Central memory CD8-positive, alpha-beta T cell (primary cell): Measurements from ENCODE around the gene MCF2L.

Source experiments
- ATAC-seq: fragments of 150-1000 bp; cut with Tn5 transposase; replicated peaks from 2 replicates; pipeline ENCODE4 v1.10.0; 2022; ENCODE audit warnings: mild to moderate bottlenecking, moderate FRiP score, moderate number of reproducible peaks; ENCODE audit not compliant: poor library complexity, severe bottlenecking; ENCODE audit errors: extremely low read depth
- DNase-seq, 2 donors: peaks; one replicate each; pipeline ENCODE4 v3.0.0; 2021; ENCODE audit warnings: low spot score in 2 of 2
- H3K27ac Mint-ChIP-seq: one replicate; pipeline ENCODE4 v1.8.0; 2022; ENCODE audit warnings: low read depth, mild to moderate bottlenecking, moderate library complexity, mixed read lengths
- H3K27me3 Mint-ChIP-seq: one replicate; pipeline ENCODE4 v1.8.0; 2022; ENCODE audit warnings: mixed read lengths
- H3K36me3 Mint-ChIP-seq: one replicate; pipeline ENCODE4 v1.8.0; 2022; ENCODE audit warnings: mild to moderate bottlenecking, moderate library complexity, mixed read lengths; ENCODE audit not compliant: insufficient read depth
- H3K4me1 Mint-ChIP-seq: one replicate; pipeline ENCODE4 v1.8.0; 2022; ENCODE audit warnings: mixed read lengths
- H3K4me3 Mint-ChIP-seq: one replicate; pipeline ENCODE4 v1.8.0; 2022; ENCODE audit warnings: mild to moderate bottlenecking, moderate library complexity, mixed read lengths
- H3K9me3 Mint-ChIP-seq: one replicate; pipeline ENCODE4 v1.8.0; 2022; ENCODE audit warnings: mixed read lengths

The MCF2L gene

GRCh38 chr13:113086031-113086750 lies 117.2 kb downstream of the MCF2L start:
- Mint-ChIP-seq H3K27me3 (no peaks in the 10 kb centered on the region), H3K27ac (no peak overlapping the region), H3K4me3 (no peak overlapping the region), H3K36me3 (peaks cover 2% of the 10 kb centered on the region), H3K9me3 (no peaks in the 10 kb centered on the region), H3K4me1 (no peaks in the 10 kb centered on the region)
- ATAC-seq (no peak), DNase-seq (no peak)

- no peaks in the 10 kb centered on the region for H3K27me3 Mint-ChIP-seq
- H3K4me3 Mint-ChIP-seq = no peak overlapping the region
- ATAC-seq (no peak), DNase-seq (no peak)
- H3K27ac Mint-ChIP-seq = no peak overlapping the region
- no peaks in the 10 kb centered on the region for H3K9me3 Mint-ChIP-seq
- no peaks in the 10 kb centered on the region for H3K4me1 Mint-ChIP-seq
- peaks cover 2% of the 10 kb centered on the region for H3K36me3 Mint-ChIP-seq
Observed at GRCh38 chr13:113086991-113087922, 118.2 kb downstream of the MCF2L start.

- Mint-ChIP-seq H3K9me3 (no peaks in the 10 kb centered on the region), H3K27ac (no peak overlapping the region), H3K36me3 (no peaks in the 10 kb centered on the region), H3K4me1 (no peaks in the 10 kb centered on the region), H3K27me3 (no peaks in the 10 kb centered on the region), H3K4me3 (no peak overlapping the region)
- no peak for DNase-seq
- no peak for ATAC-seq
Observed at GRCh38 chr13:113087923-113088690, 119.1 kb downstream of the MCF2L start.

GRCh38 chr13:113088691-113089020 lies 119.6 kb downstream of the MCF2L start:
- H3K36me3 Mint-ChIP-seq = no peaks in the 10 kb centered on the region
- no peak overlapping the region for H3K27ac Mint-ChIP-seq
- no peaks in the 10 kb centered on the region for H3K9me3 Mint-ChIP-seq
- DNase-seq = no peak
- H3K4me1 Mint-ChIP-seq = no peaks in the 10 kb centered on the region
- no peaks in the 10 kb centered on the region for H3K27me3 Mint-ChIP-seq
- H3K4me3 Mint-ChIP-seq = no peak overlapping the region
- ATAC-seq = no peak

- H3K9me3 Mint-ChIP-seq = no peaks in the 10 kb centered on the region
- DNase-seq (no peak), ATAC-seq (no peak)
- H3K4me1 Mint-ChIP-seq = no peaks in the 10 kb centered on the region
- H3K36me3 Mint-ChIP-seq = no peaks in the 10 kb centered on the region
- no peaks in the 10 kb centered on the region for H3K27me3 Mint-ChIP-seq
- H3K4me3 Mint-ChIP-seq = no peak overlapping the region
- no peak overlapping the region for H3K27ac Mint-ChIP-seq
Observed at GRCh38 chr13:113089693-113090414, 120.8 kb downstream of the MCF2L start.

GRCh38 chr13:113090415-113090770 lies 121.4 kb downstream of the MCF2L start:
- no peaks in the 10 kb centered on the region for H3K9me3 Mint-ChIP-seq
- no peaks in the 10 kb centered on the region for H3K27me3 Mint-ChIP-seq
- ATAC-seq = no peak
- H3K4me1 Mint-ChIP-seq = no peaks in the 10 kb centered on the region
- H3K27ac Mint-ChIP-seq = no peak overlapping the region
- no peaks in the 10 kb centered on the region for H3K36me3 Mint-ChIP-seq
- no peak for DNase-seq
- no peak overlapping the region for H3K4me3 Mint-ChIP-seq

- ATAC-seq (no peak), DNase-seq (no peak)
- no peaks in the 10 kb centered on the region for H3K9me3 Mint-ChIP-seq
- H3K27me3 Mint-ChIP-seq = no peaks in the 10 kb centered on the region
- H3K36me3 Mint-ChIP-seq = no peaks in the 10 kb centered on the region
- no peak overlapping the region for H3K27ac Mint-ChIP-seq
- H3K4me3 Mint-ChIP-seq = no peak overlapping the region
- H3K4me1 Mint-ChIP-seq = no peaks in the 10 kb centered on the region
Observed at GRCh38 chr13:113090806-113091205, 121.8 kb downstream of the MCF2L start.

- no peaks in the 10 kb centered on the region for H3K4me1 Mint-ChIP-seq
- DNase-seq = no peak
- H3K9me3 Mint-ChIP-seq = no peaks in the 10 kb centered on the region
- no peaks in the 10 kb centered on the region for H3K36me3 Mint-ChIP-seq
- H3K4me3 Mint-ChIP-seq = no peak overlapping the region
- no peak for ATAC-seq
- H3K27ac Mint-ChIP-seq = no peak overlapping the region
- no peaks in the 10 kb centered on the region for H3K27me3 Mint-ChIP-seq
Observed at GRCh38 chr13:113091211-113091771, 122.3 kb downstream of the MCF2L start.

- DNase-seq (no peak), ATAC-seq (no peak)
- Mint-ChIP-seq H3K4me3 (no peak overlapping the region), H3K9me3 (no peaks in the 10 kb centered on the region), H3K4me1 (no peaks in the 10 kb centered on the region), H3K36me3 (no peaks in the 10 kb centered on the region), H3K27me3 (no peaks in the 10 kb centered on the region), H3K27ac (no peak overlapping the region)
Observed at GRCh38 chr13:113091891-113092775, 123.1 kb downstream of the MCF2L start.

- H3K4me3 Mint-ChIP-seq = no peak overlapping the region
- H3K9me3 Mint-ChIP-seq = no peaks in the 10 kb centered on the region
- no peak overlapping the region for H3K27ac Mint-ChIP-seq
- ATAC-seq = no peak
- H3K27me3 Mint-ChIP-seq = no peaks in the 10 kb centered on the region
- H3K36me3 Mint-ChIP-seq = no peaks in the 10 kb centered on the region
- DNase-seq = no peak
- no peaks in the 10 kb centered on the region for H3K4me1 Mint-ChIP-seq
Observed at GRCh38 chr13:113092776-113093579, 124.0 kb downstream of the MCF2L start.
